ENCODE data around the gene TBC1D20. TPM values are rescaled to one million over a fixed set of nuclear protein-coding genes. Genes with fewer than 3 reads are reported as not detected.
"Not testable (repeated sequence)": the region's sequence is repeated elsewhere in the genome, so short reads cannot be mapped to it uniquely, and the experiment has no call there.

The TBC1D20 gene
- 10 to 100 TPM; 28.9 to 39.0 (median 34.0) TPM for total RNA-seq

GRCh38 chr20:462199-462991, at the start of gene TBC1D20:
Gene TBC1D20, minus strand, starts transcription at chr20:462533. Its CDS starts 128 bp downstream, at chr20:462405.
- Histone ChIP-seq H3K4me1 (peaks cover 32 to 40% of the 10 kb centered on the region in 2 donors), H3K36me3 (no peaks in the 10 kb centered on the region), H3K4me3 (peak within 1 kb of the TSS; percentile 63 to 92 (median 82)), H3K9me3 (no peaks in the 10 kb centered on the region), H3K27ac (peak within 1 kb of the TSS; percentile 79 to 96 (median 92)), H3K27me3 (no peaks in the 10 kb centered on the region)
- in situ Hi-C loops (cut with MboI; ENCODE audit: low sequenced_read_pairs in 4 of 4) (no loop called here), intact Hi-C loops (cut with DNase I; ENCODE audit: low total_unique reads) (loop anchor here (1.0 to 5.0 kb wide), 3 partner anchors 55 to 165 kb away; partner anchors contain the start of genes CSNK2A1 and ZCCHC3)
- peak; percentile 95 to 97 for ATAC-seq
- TF ChIP-seq POLR2A (IDR thresholded peaks at IDR 0.05): peak; percentile 92 to 94
- TF ChIP-seq CTCF (IDR thresholded peaks at IDR 0.05 in 4 of 5, conservative IDR thresholded peaks at IDR 0.05 in 1 of 5): peak in 2 of 5 experiments; percentile 29 to 32
- DNase-seq: peak; percentile 64 to 81

- H3K36me3 ChIP-seq: peaks cover 0 to 13% of the 10 kb centered on the region in 2 donors
- ATAC-seq; H3K4me3 ChIP-seq; intact Hi-C loops (cut with DNase I; ENCODE audit: low total_unique reads); DNase-seq; H3K9me3 ChIP-seq; in situ Hi-C loops (cut with MboI; ENCODE audit: low sequenced_read_pairs in 4 of 4); H3K27ac ChIP-seq; H3K27me3 ChIP-seq: not testable (repeated sequence)
- H3K4me1 ChIP-seq: peaks cover 39 to 41% of the 10 kb centered on the region in 2 donors
These were observed 48.2 kb upstream of the TBC1D20 start for GRCh38 chr20:510328-511057.

GRCh38 chr20:508364-508787, 46.0 kb upstream of the TBC1D20 start:
- H3K27me3 ChIP-seq; intact Hi-C loops (cut with DNase I; ENCODE audit: low total_unique reads): not testable (repeated sequence)
- peaks cover 33 to 34% of the 10 kb centered on the region in 2 donors for H3K4me1 ChIP-seq

GRCh38 chr20:507761-508332, 45.5 kb upstream of the TBC1D20 start:
- no peaks in the 10 kb centered on the region for H3K27me3 ChIP-seq
- intact Hi-C loops (cut with DNase I; ENCODE audit: low total_unique reads) (no loop called here), in situ Hi-C loops (cut with MboI; ENCODE audit: low sequenced_read_pairs in 4 of 4) (no loop called here)
- H3K27ac ChIP-seq: no peak overlapping the region
- no peak overlapping the region for H3K4me3 ChIP-seq
- peaks cover 28 to 29% of the 10 kb centered on the region in 2 donors for H3K4me1 ChIP-seq
- H3K36me3 ChIP-seq: peaks cover 0 to 36% of the 10 kb centered on the region in 2 donors
- TF ChIP-seq CTCF (IDR thresholded peaks at IDR 0.05 in 4 of 5, conservative IDR thresholded peaks at IDR 0.05 in 1 of 5): no peak
- no peak for TF ChIP-seq POLR2A (IDR thresholded peaks at IDR 0.05)
- DNase-seq (no peak), ATAC-seq (no peak)
- H3K9me3 ChIP-seq: no peaks in the 10 kb centered on the region

More at GRCh38 chr20:508364-508787, 46.0 kb upstream of the TBC1D20 start:
- in situ Hi-C loops (cut with MboI; ENCODE audit: low sequenced_read_pairs in 4 of 4); H3K4me3 ChIP-seq; H3K9me3 ChIP-seq; DNase-seq; ATAC-seq; H3K27ac ChIP-seq: not testable (repeated sequence)
- H3K36me3 ChIP-seq: peaks cover 0 to 30% of the 10 kb centered on the region in 2 donors

GRCh38 chr20:507006-507758, 44.8 kb upstream of the TBC1D20 start:
- ATAC-seq: no peak
- DNase-seq: no peak
- H3K4me3 ChIP-seq: no peak overlapping the region
- no peaks in the 10 kb centered on the region for H3K9me3 ChIP-seq
- peaks cover 24 to 26% of the 10 kb centered on the region in 2 donors for H3K4me1 ChIP-seq
- in situ Hi-C loops (cut with MboI; ENCODE audit: low sequenced_read_pairs in 4 of 4): no loop called here
- intact Hi-C loops (cut with DNase I; ENCODE audit: low total_unique reads): no loop called here
- H3K36me3 ChIP-seq: peaks cover 0 to 42% of the 10 kb centered on the region in 2 donors
- TF ChIP-seq CTCF (IDR thresholded peaks at IDR 0.05 in 4 of 5, conservative IDR thresholded peaks at IDR 0.05 in 1 of 5): no peak
- TF ChIP-seq POLR2A (IDR thresholded peaks at IDR 0.05): no peak
- H3K27me3 ChIP-seq: no peaks in the 10 kb centered on the region
- H3K27ac ChIP-seq: no peak overlapping the region

Measured in gastrocnemius medialis (tissue), 4 donors.